Ascending aorta (tissue), 2 donors: Measurements from ENCODE around the gene FRMD4A. TPM values are rescaled to one million over a fixed set of nuclear protein-coding genes. Genes with fewer than 3 reads are reported as not detected.

Source experiments
- DNase-seq, 2 donors: peaks; one replicate each; pipeline ENCODE4 v3.0.0-alpha.2; 2019; ENCODE audit warnings: low spot score in 2 of 2
- H3K27ac ChIP-seq, 2 donors: fragments of 200-600 bp; sonication (generic); one replicate each; pipeline ENCODE4 v1.5.1; 2016 to 2017; ENCODE audit warnings: mild to moderate bottlenecking in 1 of 2
- H3K27me3 ChIP-seq: fragments of 200-600 bp; sonication (generic); one replicate; pipeline ENCODE4 v1.5.1; 2017
- H3K36me3 ChIP-seq, 2 donors: fragments of 200-600 bp; sonication (generic); one replicate each; pipeline ENCODE4 v1.5.1; 2016
- H3K4me1 ChIP-seq, 2 donors: fragments of 200-600 bp; sonication (generic); one replicate each; pipeline ENCODE4 v1.5.1; 2016 to 2017; ENCODE audit warnings: mild to moderate bottlenecking in 1 of 2
- H3K4me3 ChIP-seq, 2 donors: fragments of 200-600 bp; sonication (generic); one replicate each; pipeline ENCODE4 v1.5.1; 2016 to 2017; ENCODE audit warnings: mild to moderate bottlenecking in 1 of 2
- H3K9me3 ChIP-seq, 2 donors: fragments of 200-600 bp; sonication (generic); one replicate each; pipeline ENCODE4 v1.5.1; 2016
- intact Hi-C: fragments of 100-400 bp; cut with DNase I; formaldehyde crosslinking; loops from one replicate; pipeline ENCODE4 v1.15.1; 2023
- total RNA-seq: library from RNA; depleted of rRNA; stranded (reverse); fragments of >200 nt; gene quantifications from one replicate; pipeline ENCODE4 v1.1.0, GENCODE V29; 2016
- TF ChIP-seq, protein P1 (sequence below), 3 experiments: fragments of 200-600 bp in 2 of 3; fragments of 450-650 bp in 1 of 3; sonication (generic) in 2 of 3; IDR thresholded peaks; one replicate each; pipeline ENCODE4 v1.5.1; 2016 to 2019; ENCODE audit warnings: antibody characterized with exemption in 3 of 3, mild to moderate bottlenecking in 1 of 3, moderate library complexity in 1 of 3

The FRMD4A gene
- total RNA-seq, 1 donor from 2014 or later: 108 TPM

DNA sequence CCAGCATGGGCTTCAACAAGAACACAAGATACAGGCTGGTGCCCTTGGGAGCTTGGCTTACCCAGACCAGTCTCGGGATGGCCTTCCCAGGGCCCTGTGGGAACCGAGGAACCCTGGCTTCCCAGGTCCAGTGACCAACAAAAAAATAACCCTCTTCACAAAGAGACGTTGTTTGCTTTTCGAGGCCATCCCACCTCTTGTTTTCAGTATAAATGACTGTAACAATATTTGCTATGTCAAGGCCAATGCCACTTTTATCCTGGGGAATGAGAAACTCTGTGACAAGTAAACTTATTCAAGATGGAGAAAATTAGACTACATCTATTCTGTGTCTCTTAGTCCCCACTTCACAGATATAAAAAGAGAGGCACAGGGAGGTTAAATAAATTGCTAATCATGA lies 605.1 kb downstream of the FRMD4A start:
- TF ChIP-seq, protein P1, sequence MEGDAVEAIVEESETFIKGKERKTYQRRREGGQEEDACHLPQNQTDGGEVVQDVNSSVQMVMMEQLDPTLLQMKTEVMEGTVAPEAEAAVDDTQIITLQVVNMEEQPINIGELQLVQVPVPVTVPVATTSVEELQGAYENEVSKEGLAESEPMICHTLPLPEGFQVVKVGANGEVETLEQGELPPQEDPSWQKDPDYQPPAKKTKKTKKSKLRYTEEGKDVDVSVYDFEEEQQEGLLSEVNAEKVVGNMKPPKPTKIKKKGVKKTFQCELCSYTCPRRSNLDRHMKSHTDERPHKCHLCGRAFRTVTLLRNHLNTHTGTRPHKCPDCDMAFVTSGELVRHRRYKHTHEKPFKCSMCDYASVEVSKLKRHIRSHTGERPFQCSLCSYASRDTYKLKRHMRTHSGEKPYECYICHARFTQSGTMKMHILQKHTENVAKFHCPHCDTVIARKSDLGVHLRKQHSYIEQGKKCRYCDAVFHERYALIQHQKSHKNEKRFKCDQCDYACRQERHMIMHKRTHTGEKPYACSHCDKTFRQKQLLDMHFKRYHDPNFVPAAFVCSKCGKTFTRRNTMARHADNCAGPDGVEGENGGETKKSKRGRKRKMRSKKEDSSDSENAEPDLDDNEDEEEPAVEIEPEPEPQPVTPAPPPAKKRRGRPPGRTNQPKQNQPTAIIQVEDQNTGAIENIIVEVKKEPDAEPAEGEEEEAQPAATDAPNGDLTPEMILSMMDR (IDR thresholded peaks at IDR 0.05): no peak
- intact Hi-C loops: no loop called here
- Histone ChIP-seq H3K27ac (no peak overlapping the region), H3K27me3 (no peaks in the 10 kb centered on the region), H3K4me1 (no peaks in the 10 kb centered on the region), H3K4me3 (no peak overlapping the region), H3K36me3 (peaks cover 7 to 8% of the 10 kb centered on the region in 2 donors), H3K9me3 (no peaks in the 10 kb centered on the region)
- no peak for DNase-seq

DNA sequence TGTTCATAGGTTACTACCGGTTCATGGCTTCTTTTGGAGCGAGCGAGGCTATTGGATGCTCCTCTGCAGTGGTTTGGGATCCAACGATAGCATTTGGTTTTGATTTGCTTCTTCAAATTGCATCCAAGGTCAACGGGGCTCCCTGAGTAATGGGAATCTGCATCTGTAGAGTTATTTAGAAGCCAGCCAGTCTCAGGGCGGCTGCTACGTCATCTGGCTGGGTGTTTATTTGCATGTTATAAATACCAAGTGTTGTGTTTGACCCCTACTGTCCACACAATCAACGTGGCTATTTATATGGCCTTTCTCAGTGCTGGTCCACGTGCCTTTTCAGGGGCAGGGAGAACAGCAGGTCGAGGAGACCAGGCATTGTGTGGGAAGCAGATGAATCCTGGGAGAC lies 606.2 kb downstream of the FRMD4A start:
- intact Hi-C loops: no loop called here
- no peaks in the 10 kb centered on the region for H3K27me3 ChIP-seq
- no peaks in the 10 kb centered on the region for H3K4me1 ChIP-seq
- peaks cover 4 to 8% of the 10 kb centered on the region in 2 donors for H3K36me3 ChIP-seq
- TF ChIP-seq, protein P1 (IDR thresholded peaks at IDR 0.05): no peak
- no peaks in the 10 kb centered on the region for H3K9me3 ChIP-seq
- H3K4me3 ChIP-seq: no peak overlapping the region
- H3K27ac ChIP-seq: no peak overlapping the region
- DNase-seq: no peak

DNA sequence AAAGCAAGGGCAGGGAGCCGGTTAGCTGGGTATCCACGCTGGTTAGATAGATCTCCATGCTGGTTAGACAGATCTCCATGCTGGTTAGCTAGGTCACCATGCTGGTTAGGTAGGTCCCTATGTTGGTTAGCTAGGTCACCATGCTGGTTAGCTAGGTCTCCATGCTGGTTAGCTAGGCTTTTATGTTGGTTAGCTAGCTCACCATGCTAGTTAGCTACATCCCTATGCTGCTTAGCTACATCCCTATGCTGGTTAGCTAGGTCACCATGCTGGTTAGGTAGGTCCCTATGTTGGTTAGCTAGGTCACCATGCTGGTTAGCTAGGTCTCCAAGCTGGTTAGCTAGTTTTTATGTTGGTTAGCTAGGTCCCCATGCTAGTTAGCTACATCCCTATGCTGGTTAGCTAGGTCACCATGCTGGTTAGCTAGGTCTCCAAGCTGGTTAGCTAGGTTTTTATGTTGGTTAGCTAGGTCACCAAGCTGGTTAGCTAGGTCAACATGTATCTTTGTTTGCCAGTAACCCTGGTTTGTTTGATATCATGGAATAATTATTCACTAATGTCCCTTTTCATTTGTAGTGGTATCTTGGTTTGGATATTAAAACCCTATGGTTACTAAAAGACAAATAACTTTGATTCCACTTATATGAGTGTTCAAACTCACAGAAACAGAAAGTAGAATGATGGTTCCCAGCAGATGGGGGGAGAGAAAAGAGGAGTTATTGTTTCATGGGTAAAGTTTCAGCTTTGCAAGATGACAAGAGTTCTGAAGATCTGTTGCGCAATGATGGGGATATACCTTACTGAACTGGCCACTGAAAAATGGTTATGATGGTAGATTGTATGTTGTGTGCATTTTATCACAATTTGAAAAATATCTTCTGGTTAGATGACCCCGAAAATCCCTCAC lies 607.7 kb downstream of the FRMD4A start:
- intact Hi-C loops: no loop called here
- Histone ChIP-seq H3K27ac (no peak overlapping the region), H3K9me3 (no peaks in the 10 kb centered on the region), H3K36me3 (peaks cover 4 to 8% of the 10 kb centered on the region in 2 donors), H3K27me3 (no peaks in the 10 kb centered on the region), H3K4me3 (no peak overlapping the region), H3K4me1 (peaks cover 0 to 3% of the 10 kb centered on the region in 2 donors)
- no peak for DNase-seq
- TF ChIP-seq, protein P1 (IDR thresholded peaks at IDR 0.05): no peak

DNA sequence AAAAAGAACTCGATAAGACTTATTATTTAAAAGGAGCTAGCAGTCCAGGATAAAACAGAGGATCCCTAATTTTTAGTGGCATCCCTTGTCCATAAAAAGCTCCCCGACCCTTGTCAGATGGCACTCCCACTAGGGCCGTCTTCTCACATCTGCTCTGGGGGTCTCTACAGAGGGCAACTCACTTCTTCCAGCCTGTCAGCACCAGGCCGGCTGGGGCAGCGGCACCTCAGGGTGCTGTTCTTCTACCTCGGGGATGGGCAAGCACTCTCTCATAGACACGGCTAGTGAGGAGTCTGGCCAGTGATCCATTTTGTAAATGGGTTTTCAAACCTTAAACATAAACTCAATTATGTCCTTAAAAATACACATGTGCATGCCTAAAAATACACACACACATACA lies 609.2 kb downstream of the FRMD4A start:
- Histone ChIP-seq H3K4me3 (no peak overlapping the region), H3K4me1 (peaks cover 0 to 13% of the 10 kb centered on the region in 2 donors), H3K36me3 (peaks cover 4 to 8% of the 10 kb centered on the region in 2 donors), H3K27ac (no peak overlapping the region), H3K9me3 (no peaks in the 10 kb centered on the region), H3K27me3 (no peaks in the 10 kb centered on the region)
- TF ChIP-seq, protein P1 (IDR thresholded peaks at IDR 0.05): no peak
- DNase-seq: no peak
- intact Hi-C loops: no loop called here

DNA sequence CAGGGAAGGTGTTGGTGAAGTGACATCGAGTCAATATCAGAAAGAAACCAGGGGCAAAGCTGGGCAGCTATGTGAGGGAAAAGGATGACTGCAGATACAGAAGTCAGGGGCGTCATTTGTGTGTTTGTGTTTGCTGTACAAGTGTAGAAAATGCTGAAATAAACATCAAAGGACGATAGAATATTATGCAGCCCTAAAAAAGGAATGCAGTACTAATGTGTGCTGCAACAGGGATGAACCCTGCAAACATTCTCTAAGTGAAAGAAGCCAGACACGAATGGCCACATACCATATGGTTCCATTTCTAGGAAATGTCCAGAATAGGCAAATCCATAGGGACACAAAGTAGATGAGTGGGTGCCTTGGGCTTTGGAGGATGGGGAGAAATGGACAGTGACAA lies 610.0 kb downstream of the FRMD4A start:
- Histone ChIP-seq H3K4me1 (peaks cover 0 to 13% of the 10 kb centered on the region in 2 donors), H3K27ac (no peak overlapping the region), H3K9me3 (no peaks in the 10 kb centered on the region), H3K4me3 (no peak overlapping the region), H3K36me3 (peaks cover 4 to 8% of the 10 kb centered on the region in 2 donors), H3K27me3 (no peaks in the 10 kb centered on the region)
- TF ChIP-seq, protein P1 (IDR thresholded peaks at IDR 0.05): no peak
- intact Hi-C loops: no loop called here
- DNase-seq: no peak
